Measurements from ENCODE around the gene PPP1R27.
A peak's percentile ranks its signal among the peaks of the same experiment; 100 is the strongest.

PPP1R27 gene

DNA sequence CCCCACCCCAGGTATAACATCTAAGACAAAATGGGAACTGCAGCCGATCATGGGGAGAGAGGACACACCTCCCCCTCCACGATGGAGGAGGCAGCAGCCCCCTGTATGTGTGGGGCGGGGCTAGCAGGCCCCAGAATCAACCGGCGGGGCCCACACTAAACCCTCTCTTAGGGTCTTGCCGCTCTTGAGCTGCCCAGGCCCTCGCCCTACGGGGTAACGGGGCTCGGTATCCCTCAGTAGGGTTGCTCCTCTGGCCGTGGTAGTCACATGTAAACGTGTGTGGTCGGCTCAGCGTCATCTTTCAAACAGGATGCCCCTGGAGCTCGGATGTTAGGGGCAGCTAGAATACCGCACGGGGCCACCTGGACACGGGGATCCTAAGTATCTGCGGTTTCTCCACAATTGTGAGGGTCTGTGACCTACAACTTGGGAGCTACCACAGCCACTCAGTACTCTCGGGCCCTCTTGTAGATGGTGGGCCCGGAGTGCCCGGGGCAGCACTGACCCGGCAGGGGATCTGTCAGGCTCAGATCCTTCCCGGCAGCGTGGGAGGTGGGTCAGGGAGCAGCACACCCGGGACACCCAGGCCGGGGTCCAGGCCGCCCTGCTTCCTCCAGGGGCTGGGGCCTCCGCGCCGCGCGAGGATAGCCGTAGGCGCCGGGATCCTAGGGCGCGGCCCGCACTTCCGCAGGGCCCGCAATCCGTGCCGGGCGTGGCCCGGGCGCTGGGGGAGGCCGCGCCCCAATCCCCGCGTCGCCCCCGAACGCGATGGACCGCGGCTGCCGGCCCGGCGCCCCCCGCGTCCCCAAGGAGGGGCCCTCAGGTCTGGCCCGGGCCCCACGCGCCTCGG lies 35.5 kb upstream of the PPP1R27 start:
- peak overlapping the region; percentile 73 for H3K4me3 ChIP-seq (ENCODE audit: low read depth, low read length)
- no peak for TF ChIP-seq CTCF (IDR thresholded peaks at IDR 0.05; ENCODE audit: low read depth, low read length)

DNA sequence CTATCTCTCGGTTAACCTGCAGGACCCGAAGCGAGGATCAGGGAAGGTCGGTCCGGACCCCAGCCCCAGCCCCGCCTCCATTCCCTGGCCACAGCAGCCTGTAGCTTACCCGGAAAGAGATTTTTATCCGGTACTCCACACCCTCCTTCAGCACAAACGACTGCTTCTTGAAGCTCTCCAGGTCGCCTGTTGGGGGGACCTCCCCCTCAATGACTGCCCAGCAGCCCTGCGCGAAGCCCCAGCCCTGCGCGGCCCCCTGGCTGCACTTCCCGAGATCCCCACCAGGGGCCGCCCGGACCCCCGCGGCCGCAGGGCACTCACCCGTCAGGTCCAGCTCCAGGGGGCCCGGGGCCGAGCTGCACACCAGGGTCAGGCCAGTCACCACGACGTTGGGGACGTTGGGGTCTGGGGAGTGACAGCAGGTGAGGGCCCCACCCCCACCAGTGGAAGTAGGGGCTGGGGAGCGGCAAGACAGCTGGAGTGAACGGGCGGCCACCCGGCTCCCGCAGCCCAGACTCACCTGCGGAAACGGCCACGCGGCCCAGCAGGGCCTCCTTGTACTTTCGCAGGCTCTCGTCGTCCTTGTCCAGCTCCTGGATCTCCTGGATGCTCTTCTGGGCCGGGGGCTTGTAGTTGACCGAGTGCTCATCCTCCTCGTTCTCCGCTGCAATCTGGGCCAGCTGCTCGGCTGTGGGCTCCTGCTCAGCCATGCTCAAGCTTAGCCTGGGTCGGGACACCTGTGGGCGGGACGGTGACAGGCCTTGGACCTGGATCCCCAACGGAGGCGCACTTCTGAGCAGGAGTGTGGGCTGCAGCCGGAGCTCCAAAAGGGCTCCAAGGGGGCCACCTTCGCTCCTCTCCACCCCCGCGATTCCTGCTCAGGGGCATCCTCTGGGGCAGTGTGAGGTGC lies 34.6 kb upstream of the PPP1R27 start:
- peak overlapping the region; percentile 73 for H3K4me3 ChIP-seq (ENCODE audit: low read depth, low read length)
- peak; percentile 96 for TF ChIP-seq CTCF (IDR thresholded peaks at IDR 0.05; ENCODE audit: low read depth, low read length)

- no peak for TF ChIP-seq CTCF (IDR thresholded peaks at IDR 0.05; ENCODE audit: low read depth, low read length)
- H3K4me3 ChIP-seq (ENCODE audit: low read depth, low read length), result peak overlapping the region; percentile 73
Measured at GRCh38 chr17:81868674-81869220, 33.9 kb upstream of the PPP1R27 start.

DNA sequence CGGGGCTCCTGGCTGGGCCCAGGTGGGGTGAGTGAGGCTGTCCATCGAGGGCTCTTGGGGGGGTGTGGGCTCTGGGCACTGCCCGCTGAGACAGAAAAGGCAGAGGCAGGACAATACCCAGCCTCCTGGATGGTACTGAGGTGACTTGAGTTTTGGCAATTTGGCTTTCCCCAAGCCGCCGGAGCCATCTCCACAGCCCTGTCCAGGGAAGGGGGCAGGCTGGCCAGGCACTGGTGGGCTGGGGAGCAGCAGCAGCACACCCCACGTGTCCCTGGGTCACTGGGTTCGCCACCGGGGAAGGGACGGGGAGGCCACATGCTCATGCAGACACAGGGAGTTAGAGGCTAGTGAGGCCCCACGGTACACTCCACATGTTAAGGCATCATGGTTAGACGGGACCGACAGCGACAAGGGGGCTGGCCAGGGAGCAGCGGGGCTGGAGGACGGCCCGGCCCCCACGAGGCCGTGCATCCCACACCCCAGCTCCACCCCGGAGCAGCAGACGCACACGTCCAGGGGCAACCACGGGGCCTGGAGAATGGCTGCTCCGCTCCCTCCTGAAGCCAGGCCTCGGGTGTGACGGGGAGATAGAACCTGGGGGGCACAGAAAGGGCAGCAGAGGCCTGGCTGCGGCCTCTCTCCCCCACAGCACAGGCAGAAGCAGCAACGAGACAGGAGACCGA lies 33.3 kb upstream of the PPP1R27 start:
- no peak overlapping the region for H3K4me3 ChIP-seq (ENCODE audit: low read depth, low read length)
- TF ChIP-seq CTCF (IDR thresholded peaks at IDR 0.05; ENCODE audit: low read depth, low read length), result no peak

GRCh38 chr17:81867170-81867990 lies 32.5 kb upstream of the PPP1R27 start:
- TF ChIP-seq CTCF (IDR thresholded peaks at IDR 0.05; ENCODE audit: low read depth, low read length), result no peak
- no peak overlapping the region for H3K4me3 ChIP-seq (ENCODE audit: low read depth, low read length)

DNA sequence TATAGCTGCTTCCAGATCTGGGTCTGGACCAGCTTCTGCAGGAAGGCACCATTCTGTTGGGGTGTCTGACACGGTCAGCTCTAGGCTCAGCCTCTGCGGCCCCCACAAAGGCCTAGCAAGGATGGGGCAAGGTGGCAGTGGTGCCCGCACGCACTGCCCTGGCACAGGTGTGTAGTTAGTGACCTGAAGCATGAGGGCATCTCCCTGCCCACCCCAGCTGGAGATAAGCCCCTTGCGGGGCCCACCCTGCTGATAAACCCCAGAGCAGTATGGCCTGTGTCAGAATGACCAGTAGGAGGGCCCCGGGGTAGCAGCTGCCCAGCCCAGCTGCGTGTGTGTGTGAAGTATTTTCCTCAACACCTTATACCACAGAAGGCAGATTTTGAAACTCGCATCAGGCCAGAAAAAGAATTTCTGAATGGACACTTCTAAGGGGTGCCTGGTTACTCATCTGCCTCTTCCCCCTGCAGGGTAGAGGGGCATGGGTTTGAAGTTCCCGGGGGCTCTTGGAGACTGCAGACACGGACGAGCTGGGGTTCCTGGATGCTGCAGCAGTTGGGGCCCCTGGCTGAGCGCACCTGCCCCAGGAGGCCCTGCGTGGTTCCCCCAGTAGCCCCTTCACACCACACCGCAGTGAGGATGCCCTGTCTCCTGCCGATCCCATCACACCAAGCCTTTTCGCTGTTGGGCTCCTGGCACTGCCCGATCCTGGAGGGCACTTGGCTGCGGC lies 31.8 kb upstream of the PPP1R27 start:
- no peak overlapping the region for H3K4me3 ChIP-seq (ENCODE audit: low read depth, low read length)
- TF ChIP-seq CTCF (IDR thresholded peaks at IDR 0.05; ENCODE audit: low read depth, low read length), result no peak
